Fibroblast of the aortic adventitia (primary cell): ENCODE results near the gene HMHB1. TPM values are rescaled to one million over a fixed set of nuclear protein-coding genes. Genes with fewer than 3 reads are reported as not detected.

Experiments
- DNase-seq: peaks from one replicate; pipeline ENCODE4 v3.0.0-alpha.2; 2010; ENCODE audit warnings: low read depth
- H3K4me3 ChIP-seq: 2 replicates; pipeline ENCODE4 v1.5.1; 2011; ENCODE audit warnings: low read depth, mild to moderate bottlenecking, control low read depth, low read length, moderate library complexity
- CTCF ChIP-seq: IDR thresholded peaks from 2 replicates; pipeline ENCODE4 v1.5.1; 2011; ENCODE audit warnings: mild to moderate bottlenecking, low read length, control low read depth, inconsistent platforms; ENCODE audit not compliant: insufficient read depth
- total RNA-seq: library from RNA; depleted of rRNA; stranded (reverse); fragments of >200 nt; gene quantifications from 2 replicates; pipeline ENCODE4 v1.2.3, GENCODE V29; 2012; ENCODE audit warnings: low replicate concordance

The HMHB1 gene
- total RNA-seq, 1 donor: not detected

- TF ChIP-seq CTCF: no peak
- DNase-seq: no peak
- no peak overlapping the region for H3K4me3 ChIP-seq
These were observed 23.3 kb downstream of the HMHB1 start for GRCh38 chr5:143835251-143835650.

GRCh38 chr5:143836161-143836725 lies 24.3 kb downstream of the HMHB1 start:
- no peak overlapping the region for H3K4me3 ChIP-seq
- DNase-seq: no peak
- TF ChIP-seq CTCF: no peak

- peak; percentile 74 for DNase-seq
- no peak overlapping the region for H3K4me3 ChIP-seq
- TF ChIP-seq CTCF: no peak
These were observed 25.4 kb downstream of the HMHB1 start for GRCh38 chr5:143837306-143837848.

- H3K4me3 ChIP-seq: no peak overlapping the region
- no peak for DNase-seq
- TF ChIP-seq CTCF: no peak
These were observed 29.5 kb downstream of the HMHB1 start for GRCh38 chr5:143841446-143841845.

GRCh38 chr5:143842920-143843319 lies 31.0 kb downstream of the HMHB1 start:
- DNase-seq: no peak
- TF ChIP-seq CTCF: no peak
- no peak overlapping the region for H3K4me3 ChIP-seq

GRCh38 chr5:143843461-143843860 lies 31.5 kb downstream of the HMHB1 start:
- no peak for TF ChIP-seq CTCF
- DNase-seq: no peak
- H3K4me3 ChIP-seq: no peak overlapping the region

GRCh38 chr5:143850050-143850683 lies 38.2 kb downstream of the HMHB1 start:
- DNase-seq: no peak
- no peak overlapping the region for H3K4me3 ChIP-seq
- TF ChIP-seq CTCF: no peak
